ENCODE results near the gene IFNA1. TPM values are rescaled to one million over a fixed set of nuclear protein-coding genes. Genes with fewer than 3 reads are reported as not detected.

The IFNA1 gene
- not detected in 2 replicates for total RNA-seq (ENCODE audit: low replicate concordance)
- long read RNA-seq = 0 reads

DNA sequence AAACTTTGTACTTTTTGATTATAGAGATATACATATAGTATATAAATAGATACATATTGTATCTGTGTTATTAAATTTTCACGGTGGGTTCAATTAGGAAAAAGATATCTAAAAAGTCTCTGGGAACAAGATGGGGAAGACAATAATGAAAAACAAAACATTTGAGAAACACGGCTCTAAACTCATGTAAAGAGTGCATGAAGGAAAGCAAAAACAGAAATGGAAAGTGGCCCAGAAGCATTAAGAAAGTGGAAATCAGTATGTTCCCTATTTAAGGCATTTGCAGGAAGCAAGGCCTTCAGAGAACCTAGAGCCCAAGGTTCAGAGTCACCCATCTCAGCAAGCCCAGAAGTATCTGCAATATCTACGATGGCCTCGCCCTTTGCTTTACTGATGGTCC is at the start of gene IFNA1:
TSS of gene IFNA1 (plus strand) at position 301 of the 400 bp plus-strand sequence. CDS start at position 370, 69 bp downstream.
- Mint-ChIP-seq H3K27me3 (no peaks in the 10 kb centered on the region), H3K36me3 (no peaks in the 10 kb centered on the region), H3K4me1 (ENCODE audit: unreplicated experiment) (no peaks in the 10 kb centered on the region), H3K27ac (no peak within 1 kb of the TSS), H3K4me3 (no peak within 1 kb of the TSS), H3K9me3 (no peaks in the 10 kb centered on the region)
- TF ChIP-seq, protein P1, sequence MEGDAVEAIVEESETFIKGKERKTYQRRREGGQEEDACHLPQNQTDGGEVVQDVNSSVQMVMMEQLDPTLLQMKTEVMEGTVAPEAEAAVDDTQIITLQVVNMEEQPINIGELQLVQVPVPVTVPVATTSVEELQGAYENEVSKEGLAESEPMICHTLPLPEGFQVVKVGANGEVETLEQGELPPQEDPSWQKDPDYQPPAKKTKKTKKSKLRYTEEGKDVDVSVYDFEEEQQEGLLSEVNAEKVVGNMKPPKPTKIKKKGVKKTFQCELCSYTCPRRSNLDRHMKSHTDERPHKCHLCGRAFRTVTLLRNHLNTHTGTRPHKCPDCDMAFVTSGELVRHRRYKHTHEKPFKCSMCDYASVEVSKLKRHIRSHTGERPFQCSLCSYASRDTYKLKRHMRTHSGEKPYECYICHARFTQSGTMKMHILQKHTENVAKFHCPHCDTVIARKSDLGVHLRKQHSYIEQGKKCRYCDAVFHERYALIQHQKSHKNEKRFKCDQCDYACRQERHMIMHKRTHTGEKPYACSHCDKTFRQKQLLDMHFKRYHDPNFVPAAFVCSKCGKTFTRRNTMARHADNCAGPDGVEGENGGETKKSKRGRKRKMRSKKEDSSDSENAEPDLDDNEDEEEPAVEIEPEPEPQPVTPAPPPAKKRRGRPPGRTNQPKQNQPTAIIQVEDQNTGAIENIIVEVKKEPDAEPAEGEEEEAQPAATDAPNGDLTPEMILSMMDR (conservative IDR thresholded peaks at IDR 0.05) = no peak
- no peak for DNase-seq (ENCODE audit: extremely low spot score, unreplicated experiment)

DNA sequence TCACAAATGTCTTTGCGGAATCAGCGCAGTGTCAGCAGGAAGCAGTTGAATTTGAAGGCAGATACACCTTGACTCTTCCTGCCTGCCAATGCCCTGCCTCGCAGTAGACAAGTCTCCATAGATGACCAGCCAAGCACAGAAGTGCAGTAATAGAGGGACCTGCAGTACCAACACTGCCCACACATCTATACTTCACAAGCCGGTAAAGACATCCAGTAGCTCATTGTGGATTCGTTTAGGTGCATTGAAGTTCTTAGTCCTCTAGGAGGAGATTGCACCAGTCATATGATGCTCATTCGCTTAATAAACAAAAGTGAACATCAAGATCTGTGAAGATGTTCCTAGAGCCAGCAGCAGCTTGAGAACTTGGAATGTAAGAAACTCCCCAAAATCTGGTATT is 48.0 kb upstream of the IFNA1 start:
- H3K27me3 Mint-ChIP-seq = peaks cover 34% of the 10 kb centered on the region
- no peaks in the 10 kb centered on the region for H3K36me3 Mint-ChIP-seq
- no peaks in the 10 kb centered on the region for H3K4me1 Mint-ChIP-seq (ENCODE audit: unreplicated experiment)
- DNase-seq (ENCODE audit: extremely low spot score, unreplicated experiment) = no peak
- TF ChIP-seq, protein P1 (conservative IDR thresholded peaks at IDR 0.05) = peak; percentile 64
- H3K4me3 Mint-ChIP-seq = no peak overlapping the region
- H3K9me3 Mint-ChIP-seq = no peaks in the 10 kb centered on the region
- H3K27ac Mint-ChIP-seq = no peak overlapping the region

DNA sequence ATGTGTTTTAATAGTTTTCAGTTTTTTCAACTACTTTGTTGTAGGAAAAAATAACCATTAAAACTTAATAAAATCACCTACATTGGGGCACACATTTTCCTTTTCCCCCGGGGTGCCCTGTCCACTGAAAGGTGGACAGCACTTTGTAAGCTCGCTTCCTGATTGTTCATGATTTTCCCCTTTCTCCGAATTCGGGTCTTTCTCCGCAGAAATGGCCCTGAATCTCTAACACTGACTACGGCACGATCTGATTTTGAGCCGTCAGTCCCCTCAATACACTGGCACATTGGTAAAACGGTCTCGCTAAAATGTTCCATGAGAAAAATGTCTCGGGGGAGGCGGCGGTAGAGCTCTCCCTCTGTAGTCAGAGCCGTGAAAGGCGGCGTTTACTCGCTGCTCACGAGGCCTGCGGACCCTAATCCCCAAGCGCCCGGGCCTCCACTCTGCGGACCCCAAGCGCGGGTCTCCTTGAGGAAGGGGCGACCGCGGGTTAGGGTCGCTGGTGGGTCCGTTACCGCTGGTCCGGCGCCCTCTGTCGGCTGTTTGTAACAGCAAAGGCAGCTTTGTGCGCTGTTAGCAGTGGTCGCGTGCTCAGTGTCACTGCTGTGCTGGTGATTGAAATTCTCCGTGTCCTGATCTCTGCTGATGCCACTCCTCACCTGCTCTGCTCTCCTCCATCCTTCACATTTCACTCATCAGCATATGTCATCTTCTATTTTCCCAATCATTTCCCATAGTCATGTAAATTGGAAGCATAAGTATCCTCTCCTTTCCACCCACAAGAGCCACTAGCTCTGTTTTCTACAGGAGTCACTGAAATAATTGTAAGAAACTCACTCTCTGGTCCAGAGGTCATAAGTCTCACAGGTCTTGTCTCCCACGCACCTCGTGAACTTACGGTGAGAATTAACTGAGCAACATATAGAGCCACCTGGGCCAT is 44.2 kb upstream of the IFNA1 start:
- Mint-ChIP-seq H3K9me3 (no peaks in the 10 kb centered on the region), H3K36me3 (no peaks in the 10 kb centered on the region), H3K4me3 (peak overlapping the region; percentile 77), H3K27ac (no peak overlapping the region), H3K27me3 (peaks cover 65% of the 10 kb centered on the region), H3K4me1 (ENCODE audit: unreplicated experiment) (no peaks in the 10 kb centered on the region)
- TF ChIP-seq, protein P1 (conservative IDR thresholded peaks at IDR 0.05) = peak; percentile 97
- DNase-seq (ENCODE audit: extremely low spot score, unreplicated experiment) = peak; percentile 74

DNA sequence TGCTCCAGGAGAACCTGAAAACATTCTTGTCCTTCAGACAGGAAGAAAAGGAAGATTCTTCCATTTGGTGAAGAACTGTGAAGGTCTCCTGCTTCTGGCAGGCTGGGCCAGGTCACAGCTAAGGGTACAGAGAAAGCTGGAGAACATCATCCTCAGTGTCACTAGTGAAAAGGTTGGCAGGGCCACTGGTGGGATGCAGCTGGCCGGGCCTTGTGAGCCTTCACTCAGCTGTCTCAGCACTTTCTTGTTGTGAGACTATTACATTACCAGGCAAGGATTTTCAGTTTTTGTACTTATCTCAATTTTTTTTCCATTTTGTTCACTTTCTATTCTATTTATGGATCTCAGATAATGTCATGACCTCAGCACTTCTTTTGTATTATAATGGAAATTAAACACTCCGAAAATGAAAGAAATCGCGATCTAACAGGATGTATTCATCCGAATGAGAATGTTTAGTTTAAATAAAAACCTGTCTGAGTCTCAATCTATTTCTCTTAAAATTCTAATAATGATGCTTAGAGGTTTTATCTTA is 41.2 kb upstream of the IFNA1 start:
- no peak overlapping the region for H3K27ac Mint-ChIP-seq
- H3K4me3 Mint-ChIP-seq = no peak overlapping the region
- no peaks in the 10 kb centered on the region for H3K4me1 Mint-ChIP-seq (ENCODE audit: unreplicated experiment)
- peaks cover 70% of the 10 kb centered on the region for H3K27me3 Mint-ChIP-seq
- TF ChIP-seq, protein P1 (conservative IDR thresholded peaks at IDR 0.05) = no peak
- H3K36me3 Mint-ChIP-seq = no peaks in the 10 kb centered on the region
- DNase-seq (ENCODE audit: extremely low spot score, unreplicated experiment) = no peak
- no peaks in the 10 kb centered on the region for H3K9me3 Mint-ChIP-seq

DNA sequence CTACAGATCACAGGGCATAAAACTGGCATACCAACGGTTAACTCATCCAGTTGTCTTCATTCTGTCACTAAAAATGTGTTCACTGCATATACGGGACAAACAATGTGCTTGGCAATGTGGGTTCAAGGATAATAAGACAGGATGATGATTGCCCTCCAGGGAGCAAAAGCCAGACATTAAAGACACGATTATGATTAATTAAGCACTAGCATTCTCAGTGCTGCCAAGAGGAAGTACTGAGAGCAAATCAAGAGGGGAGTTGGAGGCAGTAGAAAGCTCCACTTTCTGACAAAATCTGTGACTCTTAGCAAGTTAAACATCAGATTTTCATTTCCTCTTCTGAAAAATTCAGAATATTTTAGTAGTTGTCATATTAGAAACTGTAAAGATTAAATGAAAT is 40.3 kb upstream of the IFNA1 start:
- no peaks in the 10 kb centered on the region for H3K4me1 Mint-ChIP-seq (ENCODE audit: unreplicated experiment)
- no peak for DNase-seq (ENCODE audit: extremely low spot score, unreplicated experiment)
- TF ChIP-seq, protein P1 (conservative IDR thresholded peaks at IDR 0.05) = no peak
- no peak overlapping the region for H3K4me3 Mint-ChIP-seq
- H3K27ac Mint-ChIP-seq = no peak overlapping the region
- no peaks in the 10 kb centered on the region for H3K36me3 Mint-ChIP-seq
- peaks cover 75% of the 10 kb centered on the region for H3K27me3 Mint-ChIP-seq
- H3K9me3 Mint-ChIP-seq = no peaks in the 10 kb centered on the region
